Osteocyte (in vitro differentiated cells): Measurements from ENCODE around the gene SH2D4B. TPM values are rescaled to one million over a fixed set of nuclear protein-coding genes. Genes with fewer than 3 reads are reported as not detected.
A peak's percentile ranks its signal among the peaks of the same experiment; 100 is the strongest.

Source experiments
- DNase-seq: peaks from one replicate; pipeline ENCODE4 v3.0.0; 2021; ENCODE audit warnings: mixed read lengths; ENCODE audit not compliant: unreplicated experiment; ENCODE audit errors: extremely low spot score
- H3K27ac Mint-ChIP-seq: one replicate; pipeline ENCODE4 v1.8.0; 2021; ENCODE audit warnings: mild to moderate bottlenecking, mixed read lengths; ENCODE audit not compliant: unreplicated experiment
- H3K27me3 Mint-ChIP-seq: one replicate; pipeline ENCODE4 v1.8.0; 2021; ENCODE audit warnings: mixed read lengths; ENCODE audit not compliant: unreplicated experiment
- H3K36me3 Mint-ChIP-seq: one replicate; pipeline ENCODE4 v1.8.0; 2021; ENCODE audit warnings: mixed read lengths; ENCODE audit not compliant: unreplicated experiment
- H3K4me1 Mint-ChIP-seq: one replicate; pipeline ENCODE4 v1.8.0; 2021; ENCODE audit warnings: mixed read lengths; ENCODE audit not compliant: unreplicated experiment
- H3K4me3 Mint-ChIP-seq: one replicate; pipeline ENCODE4 v1.8.0; 2021; ENCODE audit warnings: mild to moderate bottlenecking, moderate library complexity, mixed read lengths; ENCODE audit not compliant: unreplicated experiment
- H3K9me3 Mint-ChIP-seq: one replicate; pipeline ENCODE4 v1.8.0; 2021; ENCODE audit warnings: mixed read lengths; ENCODE audit not compliant: unreplicated experiment
- CTCF ChIP-seq: fragments of 200-600 bp; sonication (generic); IDR thresholded peaks from 2 replicates; pipeline ENCODE4 v1.5.0; 2021; ENCODE audit warnings: antibody characterized with exemption, mild to moderate bottlenecking, moderate library complexity
- total RNA-seq: library from RNA; stranded (reverse); gene quantifications from 2 replicates; pipeline ENCODE4 v1.2.1, GENCODE V29; 2021

SH2D4B gene
- total RNA-seq, 1 donor from 2014 or later, result not detected

GRCh38 chr10:80537086-80537735 is 491 bp upstream of the SH2D4B start:
- peaks cover 2% of the 10 kb centered on the region for H3K4me1 Mint-ChIP-seq
- no peak for TF ChIP-seq CTCF
- H3K4me3 Mint-ChIP-seq, result no peak overlapping the region
- no peaks in the 10 kb centered on the region for H3K36me3 Mint-ChIP-seq
- no peak for DNase-seq
- H3K27me3 Mint-ChIP-seq, result no peaks in the 10 kb centered on the region
- no peaks in the 10 kb centered on the region for H3K9me3 Mint-ChIP-seq
- H3K27ac Mint-ChIP-seq, result no peak overlapping the region

GRCh38 chr10:80538481-80539185 is 931 bp downstream of the SH2D4B start:
- no peak overlapping the region for H3K27ac Mint-ChIP-seq
- H3K36me3 Mint-ChIP-seq, result no peaks in the 10 kb centered on the region
- H3K9me3 Mint-ChIP-seq, result no peaks in the 10 kb centered on the region
- peak; percentile 59 for DNase-seq
- no peak overlapping the region for H3K4me3 Mint-ChIP-seq
- no peak for TF ChIP-seq CTCF
- H3K4me1 Mint-ChIP-seq, result peaks cover 2% of the 10 kb centered on the region
- no peaks in the 10 kb centered on the region for H3K27me3 Mint-ChIP-seq

- no peak overlapping the region for H3K27ac Mint-ChIP-seq
- no peak for TF ChIP-seq CTCF
- H3K4me1 Mint-ChIP-seq, result peaks cover 2% of the 10 kb centered on the region
- no peaks in the 10 kb centered on the region for H3K36me3 Mint-ChIP-seq
- H3K9me3 Mint-ChIP-seq, result no peaks in the 10 kb centered on the region
- peaks cover 1% of the 10 kb centered on the region for H3K27me3 Mint-ChIP-seq
- no peak overlapping the region for H3K4me3 Mint-ChIP-seq
- DNase-seq, result peak; percentile 80
These were observed 1.8 kb downstream of the SH2D4B start for GRCh38 chr10:80539421-80540031.

GRCh38 chr10:80540136-80540535 is 2.4 kb downstream of the SH2D4B start:
- Mint-ChIP-seq H3K36me3 (no peaks in the 10 kb centered on the region), H3K27me3 (peaks cover 7% of the 10 kb centered on the region), H3K27ac (no peak overlapping the region), H3K4me1 (peaks cover 2% of the 10 kb centered on the region), H3K9me3 (no peaks in the 10 kb centered on the region), H3K4me3 (no peak overlapping the region)
- peak; percentile 62 for DNase-seq
- no peak for TF ChIP-seq CTCF

GRCh38 chr10:80540618-80540980 is 2.9 kb downstream of the SH2D4B start:
- Mint-ChIP-seq H3K4me3 (no peak overlapping the region), H3K27ac (no peak overlapping the region), H3K4me1 (peaks cover 2% of the 10 kb centered on the region), H3K9me3 (no peaks in the 10 kb centered on the region), H3K27me3 (peaks cover 12% of the 10 kb centered on the region), H3K36me3 (no peaks in the 10 kb centered on the region)
- no peak for TF ChIP-seq CTCF
- peak; percentile 77 for DNase-seq
